IMR-90 (cell line): ENCODE data around the gene HOTAIR. TPM values are rescaled to one million over a fixed set of nuclear protein-coding genes. Genes with fewer than 3 reads are reported as not detected.

Experiments used
- ATAC-seq: fragments of 200-7000 bp; cut with Tn5 transposase; 2 replicates; pipeline ENCODE4 v1.9.1; 2020; ENCODE audit warnings: low read depth, mild to moderate bottlenecking, moderate library complexity
- BruUV-seq: library from RNA; stranded (reverse); fragments of 400-500 nt; replicated peaks from 2 replicates; lab custom pipeline; 2021; lab: Mats Ljungman, UMichigan
- CTCF ChIA-PET: fragments of 300-600 bp; formaldehyde crosslinking; extraction: SDS; loops from one replicate; lab custom pipeline; 2021; ENCODE audit warnings: antibody characterized with exemption; lab: Yijun Ruan, JAX
- POLR2A ChIA-PET: fragments of 300-600 bp; sonication (Branson Sonifier 250); formaldehyde crosslinking; loops from one replicate; lab custom pipeline; 2022; ENCODE audit warnings: antibody characterized with exemption; ENCODE audit not compliant: unreplicated experiment; lab: Charles Lee
- DNase-seq: peaks from one replicate; pipeline ENCODE4 v3.0.0; 2013
- H2AFZ ChIP-seq: replicated peaks from 2 replicates; pipeline ENCODE3; 2013; ENCODE audit warnings: low read length, mild to moderate bottlenecking; ENCODE audit not compliant: poor library complexity
- H2AK5ac ChIP-seq: 2 replicates; pipeline ENCODE4 v1.6.1; 2013; ENCODE audit warnings: low read depth, low read length, inconsistent platforms
- H2AK9ac ChIP-seq: replicated peaks from 2 replicates; pipeline ENCODE3; 2013; ENCODE audit warnings: mild to moderate bottlenecking, low read depth, low read length, moderate library complexity; ENCODE audit not compliant: poor library complexity
- H2BK120ac ChIP-seq: 2 replicates; pipeline ENCODE4 v1.6.1; 2013; ENCODE audit warnings: low read depth, low read length, inconsistent platforms
- H2BK15ac ChIP-seq: 3 replicates; pipeline ENCODE4 v1.6.1; 2013; ENCODE audit warnings: low read depth, low read length, inconsistent platforms
- H2BK20ac ChIP-seq: 2 replicates; pipeline ENCODE4 v1.6.1; 2013; ENCODE audit warnings: low read depth, mild to moderate bottlenecking, inconsistent platforms, low read length, moderate library complexity
- H2BK5ac ChIP-seq: 2 replicates; pipeline ENCODE4 v1.6.1; 2013; ENCODE audit warnings: mild to moderate bottlenecking, low read depth, low read length, inconsistent platforms; ENCODE audit not compliant: poor library complexity, severe bottlenecking
- H3K14ac ChIP-seq: replicated peaks from 2 replicates; pipeline ENCODE4 v1.6.1; 2013; ENCODE audit warnings: low read depth, low read length, inconsistent platforms
- H3K18ac ChIP-seq: 2 replicates; pipeline ENCODE4 v1.6.1; 2013; ENCODE audit warnings: low read depth, low read length, control low read depth
- H3K23ac ChIP-seq: 2 replicates; pipeline ENCODE4 v1.6.1; 2013; ENCODE audit warnings: low read depth, low read length, inconsistent platforms
- H3K27ac ChIP-seq: 2 replicates; pipeline ENCODE4 v1.5.1; 2013; ENCODE audit warnings: mild to moderate bottlenecking, control low read depth, low read length; ENCODE audit not compliant: insufficient read depth
- H3K27me3 ChIP-seq: 2 replicates; pipeline ENCODE4 v1.6.1; 2013; ENCODE audit warnings: low read length; ENCODE audit not compliant: control insufficient read depth, insufficient read depth
- H3K36me3 ChIP-seq: 2 replicates; pipeline ENCODE4 v1.6.1; 2013; ENCODE audit warnings: low read length, mixed read lengths; ENCODE audit not compliant: control insufficient read depth, insufficient read depth
- H3K4ac ChIP-seq: 2 replicates; pipeline ENCODE4 v1.6.1; 2013; ENCODE audit warnings: low read depth, low read length, inconsistent platforms
- H3K4me1 ChIP-seq: 2 replicates; pipeline ENCODE4 v1.6.1; 2013; ENCODE audit warnings: low read length, mixed read lengths; ENCODE audit not compliant: control insufficient read depth, insufficient read depth
- H3K4me2 ChIP-seq: 2 replicates; pipeline ENCODE4 v1.6.1; 2013; ENCODE audit warnings: low read depth, mild to moderate bottlenecking, control low read depth, low read length, moderate library complexity
- H3K4me3 ChIP-seq: 2 replicates; pipeline ENCODE4 v1.5.1; 2013; ENCODE audit warnings: low read depth, mild to moderate bottlenecking, control low read depth, low read length, moderate library complexity; ENCODE audit not compliant: insufficient read depth
- H3K56ac ChIP-seq: 2 replicates; pipeline ENCODE4 v1.6.1; 2013; ENCODE audit warnings: low read length, inconsistent platforms; ENCODE audit not compliant: insufficient read depth; ENCODE audit errors: extremely low read depth
- H3K79me1 ChIP-seq, 2 experiments: 2 replicates each; pipeline ENCODE4 v1.6.1; 2013; ENCODE audit warnings: low read length in 2 of 2, inconsistent platforms in 1 of 2, low read depth in 1 of 2
- H3K9ac ChIP-seq: 2 replicates; pipeline ENCODE4 v1.6.1; 2013; ENCODE audit warnings: low read depth, low read length, control low read depth
- H3K9me1 ChIP-seq: 2 replicates; pipeline ENCODE4 v1.6.1; 2013; ENCODE audit warnings: low read length, inconsistent platforms; ENCODE audit not compliant: insufficient read depth
- H3K9me3 ChIP-seq: 2 replicates; pipeline ENCODE4 v1.6.1; 2013; ENCODE audit warnings: low read length; ENCODE audit not compliant: control insufficient read depth, insufficient read depth
- H4K20me1 ChIP-seq: 2 replicates; pipeline ENCODE4 v1.6.1; 2013; ENCODE audit warnings: low read length, inconsistent platforms; ENCODE audit not compliant: insufficient read depth
- H4K5ac ChIP-seq: 2 replicates; pipeline ENCODE4 v1.6.1; 2013; ENCODE audit warnings: mild to moderate bottlenecking, low read depth, low read length, control low read depth
- H4K8ac ChIP-seq, 2 experiments: 2 replicates each; pipeline ENCODE4 v1.6.1; 2013; ENCODE audit warnings: low read depth in 2 of 2, low read length in 2 of 2, control low read depth in 1 of 2, inconsistent platforms in 1 of 2
- H4K91ac ChIP-seq: 2 replicates; pipeline ENCODE4 v1.6.1; 2013; ENCODE audit warnings: low read depth, low read length, inconsistent platforms; ENCODE audit not compliant: insufficient read depth
- BHLHE40 ChIP-seq: fragments of 150-350 bp; IDR thresholded peaks from 2 replicates; pipeline ENCODE4 v1.6.1; 2016; ENCODE audit warnings: mild to moderate bottlenecking, low read depth, low read length
- CHD1 ChIP-seq: IDR thresholded peaks from 2 replicates; pipeline ENCODE4 v1.6.1; 2012; ENCODE audit warnings: low read depth, low read length, improper control_type of control experiment
- CTCF ChIP-seq: conservative IDR thresholded peaks from 2 replicates; pipeline ENCODE4 v1.5.1; 2012; ENCODE audit warnings: mild to moderate bottlenecking, low read depth, low read length, improper control_type of control experiment
- ELK1 ChIP-seq: fragments of 150-350 bp; IDR thresholded peaks from 2 replicates; pipeline ENCODE4 v1.6.1; 2016; ENCODE audit warnings: low read depth, mild to moderate bottlenecking, low read length, moderate library complexity, borderline replicate concordance
- MAFK ChIP-seq: IDR thresholded peaks from 2 replicates; pipeline ENCODE4 v1.6.1; 2012; ENCODE audit warnings: low read depth, low read length, improper control_type of control experiment
- NFE2L2 ChIP-seq: fragments of 150-350 bp; IDR thresholded peaks from 2 replicates; pipeline ENCODE4 v1.6.1; 2016; ENCODE audit warnings: low read depth, mild to moderate bottlenecking, low read length
- RCOR1 ChIP-seq: IDR thresholded peaks from 2 replicates; pipeline ENCODE4 v1.6.1; 2012; ENCODE audit warnings: mild to moderate bottlenecking, low read length, improper control_type of control experiment; ENCODE audit not compliant: insufficient replicate concordance
- USF2 ChIP-seq: fragments of 150-350 bp; IDR thresholded peaks from 2 replicates; pipeline ENCODE4 v1.6.1; 2017; ENCODE audit warnings: mild to moderate bottlenecking, antibody characterized with exemption, low read length, low read depth
- WGBS, 2 experiments: methylation state at CpG; one replicate each; pipeline versions ENCODE4 v1.1.5 to v1.1.7; 2013; ENCODE audit warnings: missing lambda C conversion rate in 2 of 2; ENCODE audit not compliant: insufficient read length in 1 of 2; ENCODE audit errors: extremely low coverage in 2 of 2; 5-methylcytosine and 5-hydroxymethylcytosine counted together
- dilution Hi-C: fragments of 300-500 bp; cut with HindIII; formaldehyde crosslinking; loops from one replicate; pipeline ENCODE4 v1.14.3; 2018; ENCODE audit warnings: low sequenced_read_pairs; ENCODE audit not compliant: unreplicated experiment
- in situ Hi-C: fragments of 300-500 bp; cut with MboI; formaldehyde crosslinking; loops from 3 replicates; pipeline ENCODE4 v1.14.3; 2019; ENCODE audit warnings: low sequenced_read_pairs, inconsistent platforms, mixed read lengths
- intact Hi-C: fragments of 100-400 bp; cut with micrococcal nuclease; formaldehyde crosslinking; loops from 2 replicates; pipeline ENCODE4 v1.10.0; 2022
- polyA plus RNA-seq, 3 experiments: library from polyadenylated mRNA; depleted of rRNA; stranded (reverse); fragments of >200 nt; gene quantifications; 2 replicates each; pipeline ENCODE4 v1.2.3, GENCODE V29; 2012; ENCODE audit warnings: low replicate concordance in 1 of 3
- total RNA-seq: library from RNA; depleted of rRNA; stranded (reverse); fragments of >200 nt; gene quantifications from 2 replicates; pipeline ENCODE4 v1.2.3, GENCODE V29; 2012

Gene HOTAIR
- total and polyA plus RNA-seq, 2 of the 4 experiments (the other 2 are of a cell fraction), result not detected

- Histone ChIP-seq H2BK20ac (no peak overlapping the region), H3K4me1 (no peaks in the 10 kb centered on the region), H3K23ac (no peak overlapping the region), H2BK5ac (no peak overlapping the region), H3K9me1 (no peaks in the 10 kb centered on the region), H4K20me1 (no peaks in the 10 kb centered on the region), H3K4ac (no peak overlapping the region), H2BK15ac (no peak overlapping the region), H3K79me1 (no peaks in the 10 kb centered on the region), H4K8ac (no peak overlapping the region), H4K91ac (no peak overlapping the region), H2AK5ac (no peak overlapping the region), H3K18ac (no peak overlapping the region), H2AFZ (no peak overlapping the region), H3K9me3 (peaks cover 2% of the 10 kb centered on the region), H2BK120ac (no peak overlapping the region), H2AK9ac (no peak overlapping the region), H3K4me2 (no peak overlapping the region; the same call in 1 of the 2 replicates), H3K36me3 (no peaks in the 10 kb centered on the region), H3K14ac (no peak overlapping the region), H3K27ac (no peak overlapping the region), H3K9ac (no peak overlapping the region), H3K4me3 (no peak overlapping the region), H4K5ac (no peak overlapping the region), H3K27me3 (peaks cover 95% of the 10 kb centered on the region), H3K56ac (no peak overlapping the region)
- ATAC-seq, result no peak
- in situ Hi-C loops, result no loop called here
- BruUV-seq, result no TSS peak
- POLR2A ChIA-PET, result no interaction called here
- intact Hi-C loops, result no loop called here
- no peak for DNase-seq
- WGBS, 2 experiments, result 0% methylated on average over 6 of the region's 15 CpGs; no CpG with 5 or more reads in 1 of the 2 experiments
- CTCF ChIA-PET, result no interaction called here
- TF ChIP-seq NFE2L2 (no peak), MAFK (no peak), CHD1 (no peak), BHLHE40 (no peak), USF2 (no peak), RCOR1 (no peak), ELK1 (no peak), CTCF (no peak)
- dilution Hi-C loops, result no loop called here
Measured at GRCh38 chr12:53966085-53966384, 8.7 kb downstream of the HOTAIR start.
